Activated naive CD4-positive, alpha-beta T cell treated with anti-CD3 and anti-CD28 coated beads, Interleukin-2, amount 50 U/mL, for 24 hours (primary cell): ENCODE data around the gene NBAS.
A peak's percentile ranks its signal among the peaks of the same experiment; 100 is the strongest.

Experiments used
- H3K27ac Mint-ChIP-seq: one replicate; pipeline ENCODE4 v1.8.0; 2021; ENCODE audit warnings: mild to moderate bottlenecking, mixed read lengths
- H3K27me3 Mint-ChIP-seq: one replicate; pipeline ENCODE4 v1.8.0; 2021; ENCODE audit warnings: mixed read lengths
- H3K36me3 Mint-ChIP-seq: one replicate; pipeline ENCODE4 v1.8.0; 2021; ENCODE audit warnings: mixed read lengths
- H3K4me1 Mint-ChIP-seq: one replicate; pipeline ENCODE4 v1.8.0; 2021; ENCODE audit warnings: mixed read lengths
- H3K4me3 Mint-ChIP-seq: one replicate; pipeline ENCODE4 v1.8.0; 2021; ENCODE audit warnings: mild to moderate bottlenecking, mixed read lengths
- H3K9me3 Mint-ChIP-seq: one replicate; pipeline ENCODE4 v1.8.0; 2021; ENCODE audit warnings: mixed read lengths

The NBAS gene

DNA sequence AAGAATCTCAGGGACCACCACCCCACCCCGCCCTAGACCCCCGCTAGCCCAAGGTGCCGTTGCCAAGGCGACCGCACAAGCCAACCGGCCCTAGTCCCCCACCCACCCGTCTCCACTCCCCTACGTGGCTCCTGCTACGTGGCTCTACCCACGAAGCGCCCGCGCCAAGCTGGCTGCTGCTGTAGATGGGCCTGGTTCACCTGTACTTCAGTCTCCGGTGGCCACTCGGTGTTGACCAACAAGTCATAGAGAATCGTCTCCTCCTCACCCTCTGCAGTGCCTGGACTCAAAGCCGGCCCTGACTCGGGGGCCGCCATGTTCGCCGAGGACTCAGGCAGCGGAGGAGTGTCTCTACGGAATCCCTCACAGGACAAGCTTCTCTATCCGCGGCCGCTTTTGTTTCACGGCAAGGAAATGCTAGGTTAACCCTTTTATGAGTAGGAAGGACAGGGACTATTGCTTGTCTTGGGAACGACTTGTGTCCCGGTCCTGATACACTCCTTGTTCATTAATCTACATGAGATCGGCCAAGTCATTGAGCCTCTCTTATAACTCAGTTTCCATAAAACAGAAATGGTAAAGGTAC is at the start of gene NBAS:
Gene NBAS (minus strand): TSS at position 347 of the 586 bp plus-strand sequence. CDS start 30 bp downstream, at position 317.
- Mint-ChIP-seq H3K4me1 (peaks cover 46% of the 10 kb centered on the region), H3K36me3 (no peaks in the 10 kb centered on the region), H3K27me3 (no peaks in the 10 kb centered on the region), H3K27ac (peak within 1 kb of the TSS; percentile 96), H3K4me3 (peak within 1 kb of the TSS; percentile 100), H3K9me3 (no peaks in the 10 kb centered on the region)

- Mint-ChIP-seq H3K9me3 (no peaks in the 10 kb centered on the region), H3K27ac (no peak overlapping the region), H3K4me1 (peaks cover 3% of the 10 kb centered on the region), H3K4me3 (no peak overlapping the region), H3K27me3 (no peaks in the 10 kb centered on the region), H3K36me3 (peaks cover 22% of the 10 kb centered on the region)
Measured at GRCh38 chr2:15610430-15610952, 49.4 kb upstream of the NBAS start.

- Mint-ChIP-seq H3K4me3 (no peak overlapping the region), H3K4me1 (peaks cover 3% of the 10 kb centered on the region), H3K9me3 (no peaks in the 10 kb centered on the region), H3K36me3 (peaks cover 30% of the 10 kb centered on the region), H3K27ac (no peak overlapping the region), H3K27me3 (no peaks in the 10 kb centered on the region)
Measured at GRCh38 chr2:15609341-15610042, 48.4 kb upstream of the NBAS start.

- Mint-ChIP-seq H3K4me1 (peaks cover 1% of the 10 kb centered on the region), H3K36me3 (peaks cover 28% of the 10 kb centered on the region), H3K27ac (no peak overlapping the region), H3K9me3 (no peaks in the 10 kb centered on the region), H3K4me3 (no peak overlapping the region), H3K27me3 (no peaks in the 10 kb centered on the region)
Measured at GRCh38 chr2:15608392-15608761, 47.2 kb upstream of the NBAS start.

GRCh38 chr2:15607709-15608391 is 46.7 kb upstream of the NBAS start:
- no peaks in the 10 kb centered on the region for H3K4me1 Mint-ChIP-seq
- peaks cover 27% of the 10 kb centered on the region for H3K36me3 Mint-ChIP-seq
- no peaks in the 10 kb centered on the region for H3K9me3 Mint-ChIP-seq
- H3K27me3 Mint-ChIP-seq: no peaks in the 10 kb centered on the region
- H3K4me3 Mint-ChIP-seq: no peak overlapping the region
- H3K27ac Mint-ChIP-seq: no peak overlapping the region

GRCh38 chr2:15606481-15607441 is 45.6 kb upstream of the NBAS start:
- Mint-ChIP-seq H3K4me1 (no peaks in the 10 kb centered on the region), H3K9me3 (no peaks in the 10 kb centered on the region), H3K36me3 (peaks cover 31% of the 10 kb centered on the region), H3K27me3 (no peaks in the 10 kb centered on the region), H3K27ac (no peak overlapping the region), H3K4me3 (no peak overlapping the region)

DNA sequence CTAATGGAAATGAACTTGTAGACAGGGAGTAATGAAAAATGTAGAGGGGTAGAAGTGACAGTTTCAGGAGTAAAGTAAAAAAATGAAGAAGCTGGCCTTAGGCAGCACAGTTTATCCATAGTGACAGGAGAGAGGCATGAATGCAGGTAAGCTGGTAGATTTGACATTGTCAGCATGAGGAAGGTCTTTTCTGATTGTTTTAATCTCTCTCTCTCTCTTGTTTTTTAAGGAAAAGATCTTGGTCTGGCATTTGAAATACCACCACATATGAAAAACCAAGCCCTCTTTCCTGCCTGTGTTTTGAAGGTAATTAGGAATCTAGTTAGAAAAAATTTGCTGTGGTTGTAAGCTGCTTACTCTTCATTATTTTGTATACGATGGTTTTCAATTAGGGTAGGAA is 44.6 kb upstream of the NBAS start:
- Mint-ChIP-seq H3K4me3 (no peak overlapping the region), H3K36me3 (peaks cover 33% of the 10 kb centered on the region), H3K4me1 (no peaks in the 10 kb centered on the region), H3K27me3 (no peaks in the 10 kb centered on the region), H3K9me3 (no peaks in the 10 kb centered on the region), H3K27ac (no peak overlapping the region)

DNA sequence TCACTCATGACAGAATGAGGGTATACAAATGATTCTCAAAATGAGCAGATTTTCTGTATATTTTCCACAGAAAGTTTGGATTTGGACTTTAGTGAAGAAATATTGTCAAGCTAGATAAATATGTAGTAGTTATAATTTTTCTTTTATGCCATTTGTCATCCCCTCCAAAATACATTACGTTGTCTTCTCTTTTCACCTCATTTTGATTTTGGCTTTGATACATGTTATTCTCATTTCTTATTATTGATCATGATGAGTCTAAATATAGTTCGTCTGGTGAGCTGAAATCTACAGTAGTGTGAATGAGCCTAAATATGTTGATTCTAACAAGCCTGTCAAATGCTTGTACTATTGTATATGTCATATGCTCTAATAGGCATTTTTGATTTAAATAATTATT is 42.8 kb upstream of the NBAS start:
- no peaks in the 10 kb centered on the region for H3K27me3 Mint-ChIP-seq
- H3K9me3 Mint-ChIP-seq: no peaks in the 10 kb centered on the region
- no peak overlapping the region for H3K4me3 Mint-ChIP-seq
- no peaks in the 10 kb centered on the region for H3K4me1 Mint-ChIP-seq
- H3K27ac Mint-ChIP-seq: no peak overlapping the region
- peaks cover 28% of the 10 kb centered on the region for H3K36me3 Mint-ChIP-seq

GRCh38 chr2:15603044-15603765 is 42.1 kb upstream of the NBAS start:
- H3K36me3 Mint-ChIP-seq: peaks cover 28% of the 10 kb centered on the region

GRCh38 chr2:15602393-15602792 is 41.3 kb upstream of the NBAS start:
- H3K9me3 Mint-ChIP-seq: no peaks in the 10 kb centered on the region
- H3K27ac Mint-ChIP-seq: no peak overlapping the region
- no peaks in the 10 kb centered on the region for H3K27me3 Mint-ChIP-seq
- H3K36me3 Mint-ChIP-seq: peaks cover 26% of the 10 kb centered on the region
- no peak overlapping the region for H3K4me3 Mint-ChIP-seq
- no peaks in the 10 kb centered on the region for H3K4me1 Mint-ChIP-seq

More at GRCh38 chr2:15603044-15603765, 42.1 kb upstream of the NBAS start:
- Mint-ChIP-seq H3K27me3 (no peaks in the 10 kb centered on the region), H3K27ac (no peak overlapping the region), H3K4me3 (no peak overlapping the region), H3K9me3 (no peaks in the 10 kb centered on the region), H3K4me1 (no peaks in the 10 kb centered on the region)

- Mint-ChIP-seq H3K36me3 (peaks cover 28% of the 10 kb centered on the region), H3K27ac (no peak overlapping the region), H3K4me3 (no peak overlapping the region), H3K4me1 (no peaks in the 10 kb centered on the region), H3K27me3 (no peaks in the 10 kb centered on the region), H3K9me3 (no peaks in the 10 kb centered on the region)
Measured at GRCh38 chr2:15601681-15602080, 40.5 kb upstream of the NBAS start.

DNA sequence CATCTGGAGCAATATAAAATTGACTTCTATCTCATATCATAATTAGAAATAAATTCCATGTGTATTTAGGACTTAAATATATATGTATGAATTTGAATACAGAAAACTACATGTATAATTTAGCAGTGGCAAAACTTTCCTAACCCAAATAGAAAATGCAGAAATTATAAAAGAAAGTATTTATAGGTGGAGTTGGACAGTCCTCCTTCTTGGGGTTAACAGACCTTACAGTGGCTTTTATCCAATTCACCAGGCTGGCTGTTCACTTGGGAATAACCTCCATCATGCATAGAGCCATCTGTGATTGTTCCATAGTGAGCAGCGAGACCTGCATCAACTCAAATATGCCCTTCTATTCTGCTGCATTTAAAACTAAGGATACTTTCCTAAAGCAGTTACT is 38.9 kb upstream of the NBAS start:
- Mint-ChIP-seq H3K36me3 (peaks cover 28% of the 10 kb centered on the region), H3K4me1 (peaks cover 8% of the 10 kb centered on the region), H3K9me3 (no peaks in the 10 kb centered on the region), H3K27ac (no peak overlapping the region), H3K4me3 (no peak overlapping the region), H3K27me3 (no peaks in the 10 kb centered on the region)

DNA sequence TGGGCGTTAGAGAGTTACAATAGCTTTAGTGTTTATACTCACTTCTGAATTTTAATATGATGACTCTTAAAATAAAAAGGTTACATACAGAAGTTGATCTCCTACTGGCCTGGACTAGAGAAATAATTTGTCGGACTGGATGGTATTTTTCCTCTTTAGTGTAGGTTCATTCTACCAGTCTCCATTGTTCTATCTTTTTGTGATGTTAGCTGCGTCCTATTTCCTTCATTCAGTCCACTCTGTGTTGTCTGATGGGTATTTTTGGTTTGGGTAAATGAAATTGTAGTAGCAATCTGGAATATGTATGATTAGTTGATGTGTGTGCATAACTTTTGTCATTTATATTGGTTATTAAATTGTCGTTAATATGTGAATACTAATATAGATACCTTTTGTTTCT is 35.8 kb upstream of the NBAS start:
- no peaks in the 10 kb centered on the region for H3K9me3 Mint-ChIP-seq
- H3K27me3 Mint-ChIP-seq: no peaks in the 10 kb centered on the region
- peaks cover 27% of the 10 kb centered on the region for H3K4me1 Mint-ChIP-seq
- H3K36me3 Mint-ChIP-seq: peaks cover 20% of the 10 kb centered on the region
- H3K27ac Mint-ChIP-seq: peak overlapping the region; percentile 5
- no peak overlapping the region for H3K4me3 Mint-ChIP-seq

DNA sequence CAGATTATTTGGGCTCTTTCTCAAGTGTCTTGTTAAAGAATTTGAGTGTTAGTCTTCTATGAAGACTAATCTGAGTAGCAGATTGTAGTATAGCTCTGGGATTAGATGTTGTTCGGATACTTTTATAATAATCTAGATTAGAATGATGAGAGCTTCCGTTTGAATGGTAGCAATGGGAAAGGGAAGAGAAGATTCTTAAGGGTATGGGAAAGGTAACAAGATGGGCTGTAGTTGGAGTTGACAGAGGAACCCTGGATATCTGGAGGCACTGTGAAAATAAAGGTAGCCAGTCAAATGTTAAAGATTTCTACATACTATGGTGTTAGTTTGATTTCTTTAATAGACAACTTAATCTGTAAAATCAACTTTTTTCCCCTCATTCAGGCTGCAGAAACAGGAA is 35.2 kb upstream of the NBAS start:
- Mint-ChIP-seq H3K27me3 (no peaks in the 10 kb centered on the region), H3K9me3 (no peaks in the 10 kb centered on the region), H3K27ac (peak overlapping the region; percentile 36), H3K4me3 (no peak overlapping the region), H3K4me1 (peaks cover 31% of the 10 kb centered on the region), H3K36me3 (peaks cover 18% of the 10 kb centered on the region)

GRCh38 chr2:15595936-15596335 is 34.8 kb upstream of the NBAS start:
- Mint-ChIP-seq H3K4me1 (peaks cover 35% of the 10 kb centered on the region), H3K9me3 (no peaks in the 10 kb centered on the region), H3K4me3 (no peak overlapping the region), H3K27me3 (no peaks in the 10 kb centered on the region), H3K36me3 (peaks cover 18% of the 10 kb centered on the region), H3K27ac (no peak overlapping the region)
